ENCODE measurements around the gene SH3PXD2B.
"Not testable (repeated sequence)": the region's sequence is repeated elsewhere in the genome, so short reads cannot be mapped to it uniquely, and the experiment has no call there.

The SH3PXD2B gene

DNA sequence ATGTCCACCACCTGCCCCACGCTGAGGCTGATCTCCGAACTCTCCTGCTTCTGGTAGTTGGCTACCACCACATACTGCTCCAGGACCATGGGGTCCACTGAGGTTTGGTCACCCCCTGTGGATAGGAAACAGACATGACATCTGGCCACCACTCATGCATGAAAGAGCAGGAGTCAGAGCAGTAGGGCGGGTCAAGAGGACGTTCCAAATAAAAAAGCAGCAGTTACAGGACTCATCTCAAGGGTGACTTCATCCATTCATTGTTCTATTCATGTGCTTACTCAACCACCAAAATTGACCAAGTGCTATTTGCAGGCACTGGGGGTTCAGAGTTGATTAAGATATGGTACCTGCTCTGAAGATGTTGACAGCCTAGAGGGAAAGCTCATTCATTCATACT lies 91.6 kb downstream of the SH3PXD2B start:
- no peak for DNase-seq

- no peak for DNase-seq
Observed at GRCh38 chr5:172361566-172362238, 92.6 kb downstream of the SH3PXD2B start.

GRCh38 chr5:172358345-172358744 lies 96.0 kb downstream of the SH3PXD2B start:
- no peak for DNase-seq

- DNase-seq: no peak
Observed at GRCh38 chr5:172356527-172356926, 97.8 kb downstream of the SH3PXD2B start.

DNA sequence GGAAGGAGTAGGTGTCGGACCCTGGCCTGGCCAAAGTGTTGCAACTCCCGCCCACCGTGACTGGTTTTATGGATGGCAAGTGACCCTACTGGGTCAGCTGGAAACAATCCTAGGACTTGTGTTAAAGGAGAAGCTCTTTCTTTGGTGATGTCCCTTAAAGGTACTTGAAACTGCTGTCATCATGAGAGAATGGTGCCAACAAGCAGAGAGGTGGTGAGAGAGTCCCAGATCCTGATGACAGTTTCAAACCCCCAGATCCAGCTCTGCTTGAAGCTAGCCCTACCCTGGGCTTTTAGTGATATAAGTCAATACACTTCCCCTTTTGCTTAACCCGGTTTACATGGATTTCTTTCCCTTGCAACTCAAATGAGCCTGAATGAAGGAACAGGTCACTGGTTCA lies 98.3 kb downstream of the SH3PXD2B start:
- DNase-seq: no peak

- DNase-seq: no peak
Observed at GRCh38 chr5:172353846-172354245, 100.5 kb downstream of the SH3PXD2B start.

DNA sequence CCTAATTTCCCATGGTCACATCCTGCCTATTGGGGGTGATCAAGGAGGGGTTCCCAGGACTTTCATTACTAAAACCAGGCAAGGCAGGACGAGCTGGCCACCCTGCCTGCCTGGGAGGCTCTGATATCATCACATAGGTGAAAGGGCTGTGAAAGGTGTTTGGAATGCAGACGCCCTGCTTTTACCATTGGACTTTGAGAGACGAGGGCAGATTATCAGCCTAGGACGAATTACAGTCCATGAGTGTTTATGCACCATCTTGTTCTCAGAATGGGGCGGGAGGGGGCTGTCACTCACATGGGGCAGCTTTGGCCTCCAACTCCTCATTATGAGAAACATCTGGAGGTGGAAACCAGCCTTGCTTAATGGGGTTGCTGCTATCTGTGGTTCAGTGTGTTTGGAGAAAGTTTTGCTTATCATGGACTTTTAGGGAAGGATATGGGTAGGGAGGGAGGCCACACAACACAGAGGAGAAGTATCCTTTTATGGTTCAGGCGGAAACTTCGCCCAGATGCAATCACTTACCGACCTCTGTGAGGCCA lies 101.0 kb downstream of the SH3PXD2B start:
- no peak for DNase-seq

GRCh38 chr5:172352526-172352925 lies 101.8 kb downstream of the SH3PXD2B start:
- not testable (repeated sequence) for DNase-seq

GRCh38 chr5:172351240-172351778 lies 103.0 kb downstream of the SH3PXD2B start:
- DNase-seq: no peak

DNA sequence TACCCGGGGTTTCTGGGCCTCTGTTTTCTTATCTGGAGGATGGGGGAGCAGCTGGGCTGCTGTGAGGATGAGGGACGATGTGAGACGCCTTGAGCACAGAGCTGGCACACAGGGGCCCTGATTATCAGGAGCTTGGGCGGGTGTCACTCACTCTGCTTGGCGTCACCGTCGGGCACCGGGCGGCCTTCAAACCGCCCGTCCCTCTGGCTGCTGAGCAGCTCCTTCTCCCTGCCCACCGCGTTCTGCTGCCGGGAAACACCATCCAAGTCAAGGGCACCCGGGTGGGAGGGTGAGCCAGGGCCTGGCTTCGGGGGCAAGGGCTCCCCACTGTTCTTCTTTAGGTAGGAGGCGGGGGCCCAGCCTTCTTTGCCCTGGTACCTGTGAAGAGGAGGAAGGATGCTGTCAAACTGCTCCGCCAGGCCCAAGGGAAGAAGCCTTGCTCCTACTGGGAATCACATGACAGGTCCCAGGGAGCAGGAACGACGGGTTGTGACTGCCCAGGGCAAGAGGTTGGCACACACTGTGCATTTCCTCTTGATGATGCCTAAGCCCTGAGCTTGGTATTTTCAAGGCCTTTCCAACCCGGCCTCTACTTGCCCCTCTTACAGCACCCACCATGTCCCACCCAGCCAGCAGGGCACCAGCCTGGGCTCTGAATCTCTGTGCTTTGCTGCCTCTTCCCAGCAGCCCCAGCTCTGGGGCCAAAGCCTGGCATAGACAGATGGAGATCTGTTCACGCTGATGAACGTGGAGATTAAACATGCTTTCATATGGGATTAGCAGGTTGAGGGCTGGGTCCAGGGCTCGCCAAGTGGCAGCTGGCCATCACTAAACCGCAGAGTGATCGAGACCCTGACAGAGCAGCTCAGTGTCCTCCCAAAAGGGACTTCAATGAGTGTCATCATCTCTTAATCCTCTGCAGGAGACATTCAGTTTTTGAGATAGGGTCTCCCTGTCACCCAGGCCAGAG lies 103.8 kb downstream of the SH3PXD2B start:
- peak in 1 of 2 experiments; percentile 33 for DNase-seq

DNA sequence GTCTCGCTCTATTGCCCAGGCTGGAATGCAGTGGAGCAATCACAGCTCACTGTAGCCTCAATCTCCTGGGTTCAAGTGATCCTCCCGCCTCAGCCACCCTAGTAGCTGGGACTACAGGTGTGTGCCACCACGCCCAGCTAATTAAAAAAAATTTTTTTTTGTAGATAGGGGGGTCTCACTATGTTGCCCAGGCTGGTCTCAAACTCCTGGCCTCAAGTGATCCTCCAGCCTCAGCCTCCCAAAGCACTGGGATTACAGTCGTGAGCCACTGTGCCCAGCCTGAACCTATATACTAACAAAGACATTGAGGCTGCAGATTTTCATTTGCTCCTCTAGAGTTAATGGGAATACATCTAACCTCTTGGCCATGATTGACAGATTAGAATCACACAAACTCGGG lies 105.6 kb downstream of the SH3PXD2B start:
- DNase-seq: not testable (repeated sequence)

- no peak for DNase-seq
Observed at GRCh38 chr5:172348084-172348483, 106.2 kb downstream of the SH3PXD2B start.

- no peak for DNase-seq
Observed at GRCh38 chr5:172347496-172348052, 106.8 kb downstream of the SH3PXD2B start.

GRCh38 chr5:172345881-172346280 lies 108.4 kb downstream of the SH3PXD2B start:
- DNase-seq: no peak

- no peak for DNase-seq
Observed at GRCh38 chr5:172344855-172345409, 109.4 kb downstream of the SH3PXD2B start.

GRCh38 chr5:172343741-172344140 lies 110.6 kb downstream of the SH3PXD2B start:
- no peak for DNase-seq

- DNase-seq: no peak
Observed at GRCh38 chr5:172342918-172343317, 111.4 kb downstream of the SH3PXD2B start.

DNA sequence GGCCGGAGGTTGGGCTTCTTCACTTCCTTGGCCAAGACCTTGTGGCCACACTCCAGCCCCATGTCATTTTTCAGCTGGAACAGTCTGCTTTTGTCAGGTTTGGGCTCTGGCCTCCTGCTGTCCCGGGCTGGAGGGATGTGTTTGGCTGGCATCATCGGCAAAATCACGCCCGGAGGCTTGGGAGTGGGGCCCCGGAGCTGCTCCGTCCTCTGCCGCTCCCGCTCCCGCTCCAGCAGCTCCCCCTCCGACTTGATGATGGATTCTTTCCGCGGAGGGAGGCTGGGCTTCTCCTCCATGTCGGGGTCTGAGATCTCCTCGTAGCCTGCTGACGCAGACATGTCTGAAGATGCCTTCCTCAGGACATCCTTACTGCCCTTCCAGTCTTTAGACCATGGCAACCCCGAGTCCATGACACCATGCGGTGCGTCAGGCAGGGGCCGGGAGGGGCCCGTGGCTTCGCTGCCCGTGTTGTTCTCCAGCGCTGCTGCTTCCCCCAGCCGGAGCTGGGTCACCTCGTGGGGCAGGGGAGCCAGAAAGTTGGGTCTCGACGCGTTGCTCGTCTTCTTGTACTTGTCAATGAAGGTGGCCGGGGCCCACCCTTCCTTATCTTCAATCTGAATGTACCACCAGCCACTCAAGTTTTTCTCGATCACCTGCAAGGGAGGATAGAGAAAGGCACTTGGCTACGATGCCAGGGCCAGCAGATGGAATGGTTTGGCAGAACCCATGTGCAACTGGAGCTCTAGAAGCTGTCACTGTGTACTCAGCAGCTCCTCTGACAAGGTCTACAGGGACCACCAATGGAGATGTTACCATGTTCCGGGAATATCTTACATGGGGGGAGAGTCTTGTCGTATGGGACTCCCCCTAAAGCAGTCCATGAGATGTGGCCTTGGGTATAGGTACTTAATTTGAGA lies 114.8 kb downstream of the SH3PXD2B start:
- DNase-seq: peak in 1 of 2 experiments; percentile 18

DNA sequence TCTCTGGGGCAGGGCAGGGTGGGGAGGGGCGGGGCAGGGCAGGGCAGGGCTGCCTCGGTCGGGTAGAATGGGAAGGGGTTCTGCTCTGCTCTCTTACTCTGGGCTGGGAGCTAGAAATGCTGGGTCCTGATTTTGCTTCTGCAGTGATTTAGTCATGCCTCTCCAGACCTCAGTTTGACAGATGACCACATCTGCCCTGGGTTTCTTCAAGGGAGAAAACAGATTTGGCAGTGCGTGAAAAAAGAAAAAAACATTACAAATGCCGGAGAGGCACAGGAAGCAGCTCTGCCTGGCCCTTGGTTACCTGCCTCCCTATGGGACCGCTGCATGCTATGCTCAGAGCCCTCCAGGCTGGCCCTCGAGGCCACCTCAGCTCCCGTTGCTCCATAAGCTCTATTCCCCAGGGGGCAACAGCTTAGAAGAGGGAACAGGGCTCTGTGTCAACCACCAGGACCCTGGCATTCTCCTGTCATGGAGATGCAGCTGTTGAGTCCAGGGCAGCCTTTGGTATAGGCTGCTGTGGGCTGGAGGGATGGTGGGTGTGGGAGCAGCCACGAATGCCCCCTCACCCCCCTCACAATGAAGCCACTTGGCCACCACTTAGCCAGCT lies 117.5 kb downstream of the SH3PXD2B start:
- DNase-seq: peak in 1 of 2 experiments; percentile 54

- no peak for DNase-seq
Observed at GRCh38 chr5:172336264-172336663, 118.1 kb downstream of the SH3PXD2B start.

DNA sequence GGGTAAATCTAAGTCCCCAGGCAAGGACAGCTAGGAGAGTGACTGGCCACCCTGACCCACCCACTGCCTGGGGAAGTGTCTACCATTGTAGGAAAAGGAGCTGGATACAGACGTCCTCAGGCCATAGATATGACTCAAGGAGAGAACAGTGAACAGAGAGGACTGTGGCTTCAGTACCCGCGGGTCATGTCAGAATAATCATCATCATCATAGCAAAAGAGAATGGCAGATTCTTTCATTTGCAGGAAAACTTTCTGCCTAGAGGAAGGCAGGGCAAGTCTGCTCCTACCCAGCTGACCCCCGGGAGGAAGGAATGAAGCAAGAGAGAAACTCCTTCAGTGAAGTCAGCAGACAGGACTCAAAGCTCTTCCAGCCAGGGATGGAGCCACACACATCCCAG lies 118.6 kb downstream of the SH3PXD2B start:
- DNase-seq: no peak

All from NCI-H446 (cell line).